Activated T-cell treated with anti-CD3 and anti-CD28 coated beads, Interleukin-2, amount 50 U/mL, for 72 hours (primary cell): ENCODE data around the gene POU2F1. TPM values are rescaled to one million over a fixed set of nuclear protein-coding genes. Genes with fewer than 3 reads are reported as not detected.
A peak's percentile ranks its signal among the peaks of the same experiment; 100 is the strongest.
"Not testable (repeated sequence)": the region's sequence is repeated elsewhere in the genome, so short reads cannot be mapped to it uniquely, and the experiment has no call there.

Source experiments
- ATAC-seq, 2 donors: fragments of 150-1000 bp; cut with Tn5 transposase; replicated peaks in 1 of 2; 2 replicates each; pipeline ENCODE4 v1.10.0; 2021; ENCODE audit warnings: moderate library complexity in 2 of 2, mild to moderate bottlenecking in 1 of 2
- DNase-seq, 2 donors: peaks; one replicate each; pipeline ENCODE4 v3.0.0; 2021 to 2022; ENCODE audit warnings: mixed read lengths in 1 of 2
- H3K27ac Mint-ChIP-seq: one replicate; pipeline ENCODE4 v1.8.0; 2022; ENCODE audit warnings: mild to moderate bottlenecking, moderate library complexity, mixed read lengths
- H3K27me3 Mint-ChIP-seq: one replicate; pipeline ENCODE4 v1.8.0; 2022; ENCODE audit warnings: low read depth, mixed read lengths
- H3K36me3 Mint-ChIP-seq, 2 donors: one replicate each; pipeline ENCODE4 v1.8.0; 2022; ENCODE audit warnings: mixed read lengths in 2 of 2, mild to moderate bottlenecking in 1 of 2; ENCODE audit not compliant: insufficient read depth in 2 of 2
- H3K4me1 Mint-ChIP-seq: one replicate; pipeline ENCODE4 v1.8.0; 2022; ENCODE audit warnings: low read depth, mixed read lengths
- H3K4me3 Mint-ChIP-seq, 2 donors: one replicate each; pipeline ENCODE4 v1.8.0; 2022; ENCODE audit warnings: mild to moderate bottlenecking in 2 of 2, mixed read lengths in 2 of 2, moderate library complexity in 2 of 2
- H3K9me3 Mint-ChIP-seq, 2 donors: one replicate each; pipeline ENCODE4 v1.8.0; 2022; ENCODE audit warnings: mixed read lengths in 2 of 2
- total RNA-seq, 2 donors: library from RNA; stranded (reverse); gene quantifications; one replicate each; pipeline ENCODE4 v1.2.3, GENCODE V29; 2022

POU2F1 gene
- total RNA-seq, 2 donors from 2014 or later = 29.4 to 39.6 TPM

- no peaks in the 10 kb centered on the region for H3K27me3 Mint-ChIP-seq
- H3K36me3 Mint-ChIP-seq = peaks cover 24 to 33% of the 10 kb centered on the region in 2 donors
- no peak for DNase-seq
- H3K27ac Mint-ChIP-seq = peak overlapping the region; percentile 96
- ATAC-seq = no peak
- H3K9me3 Mint-ChIP-seq = peaks cover 7 to 17% of the 10 kb centered on the region in 2 donors
- H3K4me1 Mint-ChIP-seq = peaks cover 37% of the 10 kb centered on the region
- H3K4me3 Mint-ChIP-seq = peak overlapping the region in 1 of 2 donors; percentile 69
These were observed 12.1 kb upstream of the POU2F1 start for GRCh38 chr1:167208624-167208976.

- H3K36me3 Mint-ChIP-seq = peaks cover 24 to 33% of the 10 kb centered on the region in 2 donors
These were observed 11.6 kb upstream of the POU2F1 start for GRCh38 chr1:167209044-167209443.

GRCh38 chr1:167210966-167211674 lies 9.6 kb upstream of the POU2F1 start:
- H3K4me3 Mint-ChIP-seq = peak overlapping the region in 1 of 2 donors; percentile 73
- no peaks in the 10 kb centered on the region for H3K27me3 Mint-ChIP-seq
- peaks cover 7 to 15% of the 10 kb centered on the region in 2 donors for H3K9me3 Mint-ChIP-seq
- peaks cover 37% of the 10 kb centered on the region for H3K4me1 Mint-ChIP-seq
- DNase-seq (no peak), ATAC-seq (peak; percentile 45 to 55)
- peak overlapping the region; percentile 53 for H3K27ac Mint-ChIP-seq
- H3K36me3 Mint-ChIP-seq = peaks cover 19 to 24% of the 10 kb centered on the region in 2 donors

More at GRCh38 chr1:167209044-167209443, 11.6 kb upstream of the POU2F1 start:
- Mint-ChIP-seq H3K4me1 (peaks cover 37% of the 10 kb centered on the region), H3K27me3 (no peaks in the 10 kb centered on the region), H3K27ac (peak overlapping the region; percentile 96), H3K9me3 (peaks cover 7 to 17% of the 10 kb centered on the region in 2 donors), H3K4me3 (peak overlapping the region in 1 of 2 donors; percentile 69)
- ATAC-seq (no peak), DNase-seq (no peak)

GRCh38 chr1:167212025-167212424 lies 8.7 kb upstream of the POU2F1 start:
- Mint-ChIP-seq H3K36me3 (peaks cover 21 to 24% of the 10 kb centered on the region in 2 donors), H3K4me1 (peaks cover 28% of the 10 kb centered on the region)

GRCh38 chr1:167216809-167217208 lies 3.9 kb upstream of the POU2F1 start:
- Mint-ChIP-seq H3K4me1 (peaks cover 22% of the 10 kb centered on the region), H3K27me3 (no peaks in the 10 kb centered on the region), H3K36me3 (peaks cover 0 to 3% of the 10 kb centered on the region in 2 donors), H3K9me3 (no peaks in the 10 kb centered on the region), H3K4me3 (no peak overlapping the region), H3K27ac (no peak overlapping the region)
- ATAC-seq (no peak), DNase-seq (no peak)

More at GRCh38 chr1:167212025-167212424, 8.7 kb upstream of the POU2F1 start:
- ATAC-seq (no peak), DNase-seq (no peak)
- Mint-ChIP-seq H3K9me3 (peaks cover 7 to 15% of the 10 kb centered on the region in 2 donors), H3K27me3 (no peaks in the 10 kb centered on the region), H3K4me3 (no peak overlapping the region), H3K27ac (no peak overlapping the region)

- peaks cover 41% of the 10 kb centered on the region for H3K4me1 Mint-ChIP-seq
- peak overlapping the region; percentile 80 for H3K27ac Mint-ChIP-seq
- no peak for ATAC-seq
- H3K4me3 Mint-ChIP-seq = peak overlapping the region; percentile 87 to 97
- H3K36me3 Mint-ChIP-seq = peaks cover 2 to 7% of the 10 kb centered on the region in 2 donors
- H3K27me3 Mint-ChIP-seq = no peaks in the 10 kb centered on the region
- no peak for DNase-seq
- H3K9me3 Mint-ChIP-seq = no peaks in the 10 kb centered on the region
These were observed 1.5 kb upstream of the POU2F1 start for GRCh38 chr1:167219194-167219593.

GRCh38 chr1:167219646-167220536 lies 795 bp upstream of the POU2F1 start:
- peaks cover 47% of the 10 kb centered on the region for H3K4me1 Mint-ChIP-seq
- H3K36me3 Mint-ChIP-seq = peaks cover 2 to 7% of the 10 kb centered on the region in 2 donors
- peak overlapping the region; percentile 80 for H3K27ac Mint-ChIP-seq

GRCh38 chr1:167221126-167221737 lies 546 bp downstream of the POU2F1 start:
- Mint-ChIP-seq H3K27me3 (no peaks in the 10 kb centered on the region), H3K9me3 (no peaks in the 10 kb centered on the region), H3K4me1 (peaks cover 60% of the 10 kb centered on the region), H3K36me3 (peaks cover 2 to 7% of the 10 kb centered on the region in 2 donors), H3K27ac (no peak overlapping the region), H3K4me3 (peak overlapping the region; percentile 87 to 97)
- peak; percentile 48 to 60 for DNase-seq
- ATAC-seq = peak; percentile 12 to 17

More at GRCh38 chr1:167219646-167220536, 795 bp upstream of the POU2F1 start:
- H3K9me3 Mint-ChIP-seq = no peaks in the 10 kb centered on the region
- ATAC-seq = peak; percentile 62 to 63
- H3K27me3 Mint-ChIP-seq = no peaks in the 10 kb centered on the region
- H3K4me3 Mint-ChIP-seq = peak overlapping the region; percentile 87 to 97
- peak; percentile 90 to 93 for DNase-seq

GRCh38 chr1:167221738-167222610 lies 1.3 kb downstream of the POU2F1 start:
- Mint-ChIP-seq H3K4me1 (peaks cover 62% of the 10 kb centered on the region), H3K27me3 (no peaks in the 10 kb centered on the region), H3K36me3 (peaks cover 2 to 5% of the 10 kb centered on the region in 2 donors), H3K27ac (peak overlapping the region; percentile 95), H3K9me3 (no peaks in the 10 kb centered on the region), H3K4me3 (peak overlapping the region; percentile 86 to 91)
- ATAC-seq = peak; percentile 57 to 62
- peak; percentile 74 to 79 for DNase-seq

- Mint-ChIP-seq H3K4me3 (peak overlapping the region; percentile 86 to 91), H3K27me3 (no peaks in the 10 kb centered on the region), H3K9me3 (no peaks in the 10 kb centered on the region), H3K4me1 (peaks cover 65% of the 10 kb centered on the region), H3K36me3 (peaks cover 2 to 5% of the 10 kb centered on the region in 2 donors), H3K27ac (peak overlapping the region; percentile 95)
- ATAC-seq = no peak
- DNase-seq = no peak
These were observed 2.7 kb downstream of the POU2F1 start for GRCh38 chr1:167223144-167224103.

GRCh38 chr1:167224734-167225235 lies 4.1 kb downstream of the POU2F1 start:
- H3K9me3 Mint-ChIP-seq, ATAC-seq, H3K4me3 Mint-ChIP-seq, H3K27ac Mint-ChIP-seq, DNase-seq, H3K36me3 Mint-ChIP-seq, H3K27me3 Mint-ChIP-seq: not testable (repeated sequence)
- H3K4me1 Mint-ChIP-seq = peaks cover 63% of the 10 kb centered on the region
